Left forelimb (tissue), 1 donor: ENCODE data around the gene CSRNP3.

Experiments
- DNase-seq: peaks from one replicate; pipeline ENCODE4 v3.0.0-alpha.2; 2018; ENCODE audit warnings: low spot score

CSRNP3 gene

DNA sequence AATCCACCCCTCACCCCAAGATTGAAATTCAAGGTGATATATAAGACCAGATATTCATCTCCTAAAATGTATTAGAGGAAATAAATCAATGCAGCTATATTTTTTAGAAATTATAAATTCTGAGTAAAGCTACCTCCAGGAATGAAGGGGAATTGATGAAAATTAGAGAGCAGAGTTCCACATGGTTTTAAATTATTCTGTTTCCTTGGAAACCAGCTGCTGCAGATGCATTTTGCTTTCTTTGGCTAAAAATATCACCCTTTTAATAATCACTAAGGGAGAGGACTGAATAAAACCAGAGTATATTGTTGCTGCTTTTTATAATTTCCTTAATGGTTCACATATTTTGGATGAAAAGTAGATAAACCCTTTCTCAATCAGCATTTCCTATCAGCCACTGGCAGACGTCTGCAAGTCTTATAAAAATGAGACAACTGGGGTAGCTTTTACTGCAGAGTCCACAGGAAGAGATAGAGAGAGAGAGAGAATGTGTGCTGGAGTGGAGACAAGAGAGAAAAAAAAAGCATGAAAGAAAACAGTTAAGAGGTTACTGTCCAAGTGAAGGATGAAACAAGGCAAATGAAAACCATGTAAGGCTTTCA is 2.0 kb downstream of the CSRNP3 start:
- DNase-seq: no peak

DNA sequence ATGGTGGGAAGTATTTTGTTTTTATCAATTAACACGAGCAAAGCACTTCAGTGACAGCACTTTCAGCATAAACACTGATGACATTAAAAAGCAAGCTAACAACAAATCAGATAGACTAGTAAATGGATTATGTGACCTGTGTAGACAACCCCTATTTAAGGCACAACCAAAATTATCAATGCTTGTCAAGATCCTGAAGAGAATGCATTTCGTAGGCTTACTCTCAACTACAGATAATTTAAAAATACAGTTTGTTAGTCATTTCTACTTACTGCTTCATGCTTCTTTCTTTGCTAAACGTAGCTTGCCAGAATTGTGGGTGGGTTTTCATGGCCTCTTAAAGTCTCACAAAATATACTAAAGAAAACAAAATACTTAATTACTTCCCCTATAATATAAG is 3.4 kb downstream of the CSRNP3 start:
- DNase-seq: no peak

DNA sequence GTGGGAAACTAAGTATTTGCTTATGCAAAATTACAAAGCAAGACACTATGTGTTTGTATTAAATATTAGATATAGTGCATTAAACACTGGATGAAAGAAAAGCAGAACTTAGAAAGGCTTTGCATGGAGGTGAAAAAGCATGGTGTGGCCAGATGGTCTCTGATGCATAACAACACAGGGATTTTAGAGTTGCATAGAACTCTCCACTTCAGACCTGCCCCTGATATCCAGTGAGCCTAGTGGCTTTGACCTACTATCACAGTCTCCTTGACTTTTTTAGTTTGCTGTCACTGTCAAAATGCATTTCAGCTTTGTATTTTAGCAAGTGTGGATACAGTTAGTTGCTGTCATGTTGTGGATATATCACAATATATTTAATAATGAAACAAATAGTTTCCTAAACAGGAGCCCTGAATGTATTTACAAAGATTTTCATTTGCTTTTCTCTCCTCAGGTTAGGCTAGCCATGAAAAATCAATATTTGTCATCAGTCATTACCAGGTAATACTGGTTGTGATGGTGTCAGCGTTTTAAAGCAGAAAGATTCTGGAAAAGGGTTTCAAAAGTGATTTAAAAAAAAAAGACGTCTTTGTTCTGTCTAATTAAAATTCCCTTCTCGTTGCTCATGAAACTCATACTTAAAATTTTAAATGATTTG is 5.2 kb downstream of the CSRNP3 start:
- DNase-seq: no peak

DNA sequence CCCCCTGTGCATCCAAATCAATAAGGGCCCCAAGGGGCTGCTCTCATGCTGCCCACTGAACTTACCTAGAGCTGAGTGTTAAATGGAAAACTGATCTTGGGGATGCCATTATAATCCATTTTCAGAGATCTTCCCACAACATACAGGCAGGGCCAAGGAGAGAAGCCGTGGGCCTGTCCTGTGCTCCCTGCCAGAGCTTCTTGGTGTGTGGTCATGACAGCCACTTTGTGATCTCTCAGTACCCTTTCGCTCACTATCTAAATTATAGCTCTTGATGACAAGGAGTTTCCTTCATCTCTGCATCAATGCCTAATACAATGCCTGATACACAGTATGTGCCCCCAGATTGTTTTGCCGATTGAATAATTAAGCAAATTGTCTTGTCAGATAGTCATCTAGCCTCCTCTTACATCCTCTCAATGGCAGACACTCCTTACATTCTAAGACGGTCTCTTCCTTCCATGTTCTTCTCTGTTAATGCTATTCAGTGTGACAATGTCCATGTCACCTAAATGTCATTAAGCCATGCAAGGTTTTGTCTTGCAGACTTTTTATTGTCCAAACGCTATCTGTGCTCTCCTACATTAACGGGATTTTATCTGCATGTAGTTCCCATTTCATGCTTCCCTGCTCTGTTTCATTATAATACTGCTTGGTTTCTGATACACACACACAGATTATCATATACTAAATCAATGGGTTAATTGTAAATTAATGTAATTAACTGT is 5.9 kb downstream of the CSRNP3 start:
- DNase-seq: no peak

DNA sequence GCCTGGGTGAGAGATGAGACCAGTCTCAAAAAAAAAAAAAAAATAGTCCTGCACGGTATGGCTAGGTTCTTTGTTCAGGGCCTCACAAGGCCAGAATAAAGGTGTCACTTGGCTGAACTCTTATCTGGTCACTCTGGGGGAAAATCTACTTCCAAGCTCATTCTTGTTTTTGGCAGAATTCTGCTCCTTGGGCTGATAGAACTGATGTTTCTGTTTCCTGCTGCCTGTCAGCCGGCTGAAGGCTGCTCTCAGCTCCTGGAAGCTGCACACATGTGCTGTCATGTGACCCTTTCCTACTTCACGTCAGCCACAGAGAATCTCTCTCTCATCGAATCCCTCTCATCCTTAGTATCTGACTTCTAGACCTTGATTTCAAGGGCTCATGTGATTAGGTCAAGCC is 10.4 kb downstream of the CSRNP3 start:
- no peak for DNase-seq

DNA sequence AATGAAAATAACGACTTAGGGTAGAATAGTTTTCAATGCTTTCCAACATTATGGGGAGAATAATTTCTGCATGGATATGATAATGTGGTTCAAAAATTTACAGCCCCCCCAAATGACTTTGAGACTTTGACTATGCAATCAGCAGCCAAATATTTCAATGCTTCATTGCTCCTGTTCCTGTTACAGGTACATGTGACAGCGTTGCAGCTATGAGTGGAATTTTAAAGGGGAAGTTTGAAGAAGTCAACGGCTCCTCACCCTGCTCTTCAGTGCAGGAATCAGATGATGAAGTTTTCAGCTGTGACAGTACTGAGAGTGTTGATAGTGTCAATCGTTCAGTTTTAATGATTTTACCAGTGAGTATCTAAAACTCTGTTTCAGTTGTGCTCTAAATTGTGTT is 25.1 kb downstream of the CSRNP3 start:
- no peak for DNase-seq

DNA sequence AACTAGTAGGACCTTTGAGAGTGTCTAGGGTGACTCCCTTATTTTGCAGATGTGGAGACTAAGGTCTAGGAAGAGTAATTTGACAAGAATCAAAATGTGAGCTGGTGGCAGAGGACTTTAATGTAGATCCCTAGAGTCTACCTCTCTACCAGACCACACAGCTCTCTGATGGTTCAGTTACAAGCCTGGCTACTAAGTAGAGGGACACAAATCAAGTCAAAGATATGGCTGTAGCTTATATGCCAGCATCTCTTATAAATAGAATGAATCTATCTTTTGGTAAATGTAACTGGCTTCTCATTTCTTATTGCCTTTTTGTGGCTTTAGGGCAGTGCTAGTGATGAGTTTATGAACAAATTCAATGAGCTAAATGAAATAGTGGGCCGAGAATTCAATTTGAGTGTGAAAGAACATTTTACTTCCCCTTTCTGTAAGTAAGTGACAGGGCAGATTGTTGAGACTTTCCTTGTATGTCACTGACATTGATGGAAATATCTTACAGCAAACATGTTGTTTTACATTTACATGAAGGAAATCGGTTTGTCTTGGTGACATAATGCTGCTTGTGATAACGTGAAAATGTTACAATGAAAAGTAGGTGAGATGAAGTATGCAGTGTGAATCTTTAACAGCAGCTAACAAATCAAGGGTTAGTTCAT is 28.3 kb downstream of the CSRNP3 start:
- no peak for DNase-seq

DNA sequence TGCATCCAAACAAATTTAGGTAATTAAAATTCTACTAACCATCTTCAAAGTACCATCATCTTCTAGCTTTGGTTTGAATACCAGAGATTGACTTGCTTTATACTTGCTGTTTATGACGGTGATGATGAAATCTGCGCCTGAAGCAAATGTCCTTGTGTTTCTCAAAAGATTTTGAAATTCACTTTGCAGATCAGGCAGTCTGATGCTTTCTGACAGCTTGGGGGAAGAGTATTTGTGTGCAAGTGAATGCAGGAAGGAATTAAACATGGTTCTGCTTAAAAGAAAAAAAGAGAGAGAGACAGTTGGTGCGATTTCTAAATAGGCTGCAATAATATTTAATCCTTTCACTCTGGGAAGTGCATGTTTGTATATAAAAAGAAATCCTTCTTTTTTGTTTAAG is 29.6 kb downstream of the CSRNP3 start:
- no peak for DNase-seq

DNA sequence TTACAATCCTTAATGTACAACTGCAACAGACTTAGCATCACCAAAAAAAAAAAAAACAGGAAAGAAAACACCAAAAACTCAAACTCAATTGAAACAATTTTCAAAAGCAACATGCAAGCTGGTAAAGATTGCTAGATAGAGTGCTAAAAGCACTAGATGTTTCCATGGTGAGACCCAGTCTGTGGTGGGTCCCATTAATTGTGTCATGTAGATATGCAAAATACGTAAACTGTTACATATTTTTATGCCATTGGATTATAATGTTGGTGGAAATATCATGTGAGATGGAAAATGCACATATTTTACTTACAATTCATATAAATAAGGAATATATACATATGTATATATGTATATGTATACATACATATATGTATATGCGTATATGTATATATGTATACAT is 30.5 kb downstream of the CSRNP3 start:
- DNase-seq: no peak

DNA sequence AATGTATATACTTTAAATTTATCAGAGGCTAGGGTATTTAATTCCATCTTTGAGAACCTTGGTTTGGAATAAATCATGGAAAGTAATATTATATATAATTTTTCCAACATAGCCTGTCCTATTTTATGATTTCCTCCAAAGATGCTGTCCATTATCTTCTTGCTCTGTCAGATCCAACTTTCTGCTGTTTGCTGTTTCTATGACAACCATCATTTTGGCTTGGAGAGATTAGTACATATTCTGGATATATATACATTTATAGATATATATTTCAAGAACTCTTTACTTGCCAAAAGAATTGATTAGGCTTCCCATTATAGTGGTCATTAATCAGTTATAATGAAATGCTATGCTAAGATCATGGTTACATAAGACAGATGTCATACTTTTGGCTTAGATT is 31.3 kb downstream of the CSRNP3 start:
- DNase-seq: no peak

DNA sequence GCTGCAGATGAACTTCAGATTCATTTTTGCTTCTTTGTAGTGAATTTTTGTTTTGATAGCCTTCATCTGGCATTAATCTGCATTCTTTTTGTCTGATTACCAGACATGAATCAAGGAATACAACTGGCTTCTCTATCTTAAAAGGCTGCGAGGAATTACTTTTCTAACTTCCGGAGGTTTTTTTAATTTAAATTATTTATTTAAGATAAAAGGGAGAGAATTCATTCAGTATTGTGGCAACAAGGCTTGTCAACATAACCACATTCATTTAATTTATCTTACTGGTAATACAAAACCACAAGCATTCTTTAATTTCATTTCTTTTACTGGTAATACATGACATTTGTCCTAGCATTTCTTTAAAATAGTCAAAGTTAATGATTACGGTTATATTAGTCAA is 36.0 kb downstream of the CSRNP3 start:
- no peak for DNase-seq

DNA sequence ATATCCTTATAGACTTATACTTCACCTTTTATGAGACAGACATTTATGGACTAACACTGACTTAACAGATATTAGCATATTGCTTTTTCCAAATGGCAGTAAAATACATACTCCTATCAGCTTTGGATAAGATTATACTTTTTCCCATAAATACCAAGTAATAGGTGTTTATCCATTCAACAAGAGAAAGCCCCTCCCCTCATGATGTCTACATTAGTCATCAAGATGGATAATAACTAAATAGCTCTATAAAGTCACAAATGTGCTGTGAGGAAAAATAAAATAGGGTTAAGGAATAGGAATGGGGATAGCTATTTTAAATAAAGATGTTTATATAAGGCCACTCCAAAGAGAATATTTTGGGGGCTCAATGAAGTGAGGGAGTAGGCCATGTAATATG is 39.4 kb downstream of the CSRNP3 start:
- DNase-seq: no peak

DNA sequence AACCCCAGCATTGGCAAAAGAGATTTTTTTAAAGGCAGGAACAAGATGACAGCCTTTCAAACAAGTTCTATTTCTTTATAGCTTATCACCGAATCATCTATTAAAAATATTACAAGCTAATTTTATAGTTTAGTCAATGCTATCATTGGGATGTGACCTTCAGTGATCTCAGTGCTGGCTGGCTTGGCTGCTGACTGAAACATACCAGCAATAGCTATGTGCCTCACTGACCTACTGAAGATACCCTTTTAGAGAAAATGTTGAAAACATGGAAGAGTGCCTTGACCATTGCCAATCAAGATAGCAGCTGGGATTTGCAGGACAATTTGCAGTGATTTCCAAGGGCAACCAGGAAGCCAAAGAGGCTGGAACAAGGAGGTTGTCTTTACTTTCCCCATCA is 44.0 kb downstream of the CSRNP3 start:
- DNase-seq: no peak

DNA sequence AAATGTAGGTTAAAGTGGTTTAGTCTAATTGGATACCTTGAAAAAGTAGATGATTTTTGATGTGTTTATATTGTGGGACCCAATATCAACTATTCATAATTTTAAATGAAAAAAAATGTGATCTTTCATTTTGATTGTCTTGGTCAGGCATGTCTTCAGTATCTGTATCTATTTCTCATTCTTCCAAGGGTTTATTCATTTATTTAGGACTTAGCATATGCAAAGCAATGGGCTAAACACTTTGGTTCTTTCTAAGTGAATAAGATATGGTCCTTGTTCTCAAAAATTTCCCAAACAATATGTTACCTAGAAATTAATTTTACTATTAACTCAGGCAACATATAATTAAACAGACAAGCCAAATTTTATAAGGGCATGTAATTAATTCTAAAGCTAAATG is 49.1 kb downstream of the CSRNP3 start:
- no peak for DNase-seq

DNA sequence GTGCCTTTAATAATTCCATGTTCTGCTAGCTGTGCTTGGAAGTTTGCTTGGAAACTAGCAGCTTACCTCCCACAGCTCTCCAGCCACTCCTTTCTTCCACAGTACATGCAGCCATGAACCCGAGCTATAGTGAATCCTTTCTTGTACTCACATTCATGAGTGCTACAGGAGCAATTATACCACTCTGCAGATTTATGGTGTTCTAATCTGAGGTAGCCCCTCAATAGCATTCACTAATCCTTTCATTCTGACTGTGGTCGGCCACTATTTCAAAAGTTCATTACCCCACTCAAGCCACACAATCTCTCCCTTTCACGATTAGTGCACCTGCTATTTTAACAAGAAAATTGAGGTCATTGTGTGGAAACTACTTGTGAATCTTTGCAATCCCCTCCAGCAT is 53.2 kb downstream of the CSRNP3 start:
- no peak for DNase-seq

DNA sequence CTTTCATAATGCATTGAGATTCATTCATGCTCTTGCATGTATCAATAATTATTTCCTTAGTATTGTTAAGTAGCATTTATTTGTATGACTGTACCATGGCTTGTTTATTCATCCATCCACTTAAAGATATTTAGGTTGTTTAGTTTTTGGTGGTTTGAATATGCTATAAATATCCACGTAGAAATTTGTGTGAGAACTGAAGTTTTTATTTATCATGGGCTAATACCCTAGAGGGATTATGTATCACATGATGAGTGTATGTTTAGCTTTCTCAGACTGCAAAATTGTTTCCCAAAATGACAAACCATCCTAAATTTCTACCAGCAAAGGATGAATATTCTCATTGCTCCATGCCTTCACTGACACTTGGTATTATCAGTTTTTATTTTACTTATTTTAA is 55.2 kb downstream of the CSRNP3 start:
- DNase-seq: no peak

DNA sequence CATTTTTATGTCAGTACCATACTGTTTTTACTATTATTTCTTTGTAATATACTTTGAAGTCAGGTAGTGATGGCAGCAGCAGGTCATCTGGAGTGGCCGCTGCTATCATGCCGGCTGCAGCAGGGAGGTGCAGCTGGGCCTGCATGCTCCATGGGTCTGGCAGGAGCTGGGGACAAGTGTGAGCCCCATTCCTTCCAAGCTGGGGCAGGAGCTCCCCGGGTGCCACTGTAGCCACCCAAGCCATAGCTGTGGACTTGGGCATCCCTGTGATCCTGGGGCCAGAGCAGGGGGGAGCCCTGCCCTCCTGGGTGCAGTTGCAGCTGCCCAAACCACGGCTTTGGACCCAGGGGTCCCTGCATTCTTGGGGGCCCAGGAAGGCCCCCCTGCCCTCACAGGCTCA is 59.2 kb downstream of the CSRNP3 start:
- DNase-seq: no peak

DNA sequence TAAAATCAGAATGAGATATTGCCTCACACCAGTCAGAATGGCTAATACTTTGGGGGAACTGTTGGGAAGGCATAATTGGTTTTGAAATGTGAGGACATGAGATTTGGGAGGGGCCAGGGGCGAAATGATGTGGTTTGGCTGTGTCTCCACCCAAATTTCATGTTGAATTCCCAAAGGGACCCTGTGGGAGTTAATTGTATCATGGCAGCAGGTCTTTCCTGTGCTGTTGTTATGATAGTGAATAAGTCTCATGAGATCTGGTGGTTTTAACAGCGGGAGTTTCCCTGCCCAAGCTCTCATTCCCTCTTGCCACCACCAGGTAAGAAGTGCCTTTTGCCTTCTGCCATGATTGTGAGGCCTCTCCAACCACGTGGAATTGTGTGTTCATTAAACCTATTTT is 59.6 kb downstream of the CSRNP3 start:
- no peak for DNase-seq

DNA sequence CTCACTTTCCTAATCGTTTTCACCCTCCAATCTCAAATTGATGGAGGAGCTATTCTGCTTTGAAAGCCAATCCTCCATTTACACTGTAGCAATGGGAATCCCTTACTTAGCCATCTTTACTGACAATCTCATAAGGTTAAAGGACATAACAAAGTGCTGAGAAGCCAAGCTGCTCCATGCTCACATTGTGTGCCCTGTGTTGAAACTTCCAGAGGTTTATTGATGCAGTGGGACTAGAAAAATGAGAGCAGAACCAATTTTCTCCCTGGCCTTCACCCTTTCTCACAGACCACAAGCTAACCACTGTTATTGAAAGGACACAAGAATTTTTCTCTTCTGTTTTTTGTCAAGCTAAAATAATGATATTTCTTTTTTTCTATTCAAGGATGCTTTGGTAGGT is 63.8 kb downstream of the CSRNP3 start:
- DNase-seq: no peak

DNA sequence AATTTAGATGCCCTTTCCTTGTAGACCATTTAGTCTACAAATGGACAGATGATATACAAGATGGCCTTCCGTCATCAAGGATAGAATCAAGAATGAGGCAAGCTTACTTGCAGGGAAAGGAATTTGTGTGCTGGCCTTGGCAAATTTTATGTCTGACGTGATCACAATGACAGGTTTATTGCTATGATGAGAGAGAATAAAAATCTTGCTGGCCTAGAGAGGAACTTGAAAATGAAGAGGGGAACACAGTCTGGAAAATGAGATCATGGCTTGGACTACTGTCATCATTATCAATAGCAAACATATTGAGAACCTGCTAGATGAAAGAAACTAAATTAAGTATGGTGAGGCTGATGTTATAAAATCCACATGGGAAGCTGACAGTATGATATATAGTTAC is 66.0 kb downstream of the CSRNP3 start:
- DNase-seq: no peak

DNA sequence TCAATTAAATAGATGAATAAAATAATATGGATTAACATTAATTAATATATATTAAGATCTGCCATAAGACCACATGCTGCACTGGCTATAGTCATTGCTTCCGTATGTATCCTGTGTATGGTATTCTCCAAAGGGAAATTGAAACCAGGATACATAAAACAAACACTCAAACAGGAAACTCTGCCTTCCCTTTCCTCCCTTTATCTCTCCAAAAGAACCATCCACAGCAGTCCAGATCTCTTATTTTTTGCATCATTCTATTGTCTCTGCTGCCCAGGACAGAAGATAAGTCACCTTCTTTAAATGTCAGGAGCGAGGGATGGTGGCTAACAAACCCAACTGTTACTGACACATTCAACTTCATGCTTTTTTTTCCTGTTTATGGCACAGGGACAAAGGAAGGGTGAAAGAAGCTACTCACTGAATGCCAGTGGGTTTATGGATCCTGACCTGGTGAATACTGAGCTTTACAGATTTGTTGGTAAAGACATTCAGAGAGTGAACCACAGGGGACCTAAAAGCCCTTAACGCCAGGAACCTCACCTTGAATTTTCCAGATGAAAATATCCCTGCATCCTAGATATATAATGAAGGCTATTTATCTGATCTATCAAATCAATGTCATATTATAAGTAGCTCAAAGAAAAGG is 67.5 kb downstream of the CSRNP3 start:
- DNase-seq: no peak

DNA sequence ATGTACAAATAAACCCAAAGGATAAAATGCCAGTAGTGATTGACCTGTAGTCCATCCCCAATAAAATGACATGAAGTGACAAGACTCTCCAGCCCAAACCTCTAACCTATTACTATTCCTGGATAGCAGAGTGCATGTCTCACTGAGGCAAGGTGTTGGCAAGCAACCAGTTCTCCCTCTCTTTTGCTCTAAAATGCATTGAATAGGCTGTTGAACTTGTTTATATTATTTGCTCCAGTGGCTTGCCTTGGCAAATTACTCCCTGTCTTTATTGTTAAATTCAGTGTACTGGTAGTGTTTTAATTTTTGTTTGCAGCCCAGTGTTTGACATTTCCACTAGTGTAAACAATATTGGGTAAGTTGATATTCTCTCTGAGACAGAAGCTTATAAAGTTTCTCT is 70.5 kb downstream of the CSRNP3 start:
- DNase-seq: no peak

DNA sequence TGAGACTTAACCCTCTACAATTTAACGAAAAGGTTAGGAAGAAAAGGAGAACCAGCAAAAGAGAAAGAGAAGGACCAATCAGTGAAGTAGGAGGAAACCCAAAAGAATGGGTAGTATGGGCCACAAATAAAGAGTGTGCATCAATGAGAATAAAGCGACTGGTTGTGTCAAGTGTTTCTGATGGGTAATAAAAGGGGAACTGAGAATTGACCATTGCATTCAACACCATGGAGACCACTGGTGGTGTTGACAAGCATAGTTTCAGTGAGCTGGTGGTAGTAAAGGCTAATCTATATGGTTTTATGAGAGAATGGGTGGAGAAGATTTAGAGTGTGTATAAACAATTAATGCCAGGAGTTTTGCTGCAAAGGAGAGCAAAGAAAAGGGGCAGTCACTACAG is 75.4 kb downstream of the CSRNP3 start:
- DNase-seq: no peak
